IPS-15b (cell line): Measurements from ENCODE around the gene RASSF3.
A peak's percentile ranks its signal among the peaks of the same experiment; 100 is the strongest.

ENCODE experiments used
- H3K27me3 ChIP-seq: one replicate; pipeline ENCODE4 v1.6.1; 2013; ENCODE audit warnings: low read length; ENCODE audit not compliant: control insufficient read depth, insufficient read depth
- H3K36me3 ChIP-seq: one replicate; pipeline ENCODE4 v1.6.1; 2013; ENCODE audit warnings: low read length; ENCODE audit not compliant: control insufficient read depth, insufficient read depth
- H3K4me1 ChIP-seq: one replicate; pipeline ENCODE4 v1.6.1; 2013; ENCODE audit warnings: mild to moderate bottlenecking, low read length; ENCODE audit not compliant: control insufficient read depth, insufficient read depth
- H3K4me3 ChIP-seq: one replicate; pipeline ENCODE4 v1.5.1; 2013; ENCODE audit warnings: low read depth, low read length
- H3K9ac ChIP-seq: one replicate; pipeline ENCODE4 v1.6.1; 2013; ENCODE audit warnings: low read depth, mild to moderate bottlenecking, low read length
- H3K9me3 ChIP-seq: one replicate; pipeline ENCODE4 v1.6.1; 2013; ENCODE audit warnings: mild to moderate bottlenecking, low read length; ENCODE audit not compliant: control insufficient read depth, insufficient read depth

The RASSF3 gene

GRCh38 chr12:64610079-64610659 lies at the start of gene RASSF3:
Gene RASSF3 (plus strand): TSS chr12:64610495. CDS start chr12:64610633, 138 bp downstream.
- Histone ChIP-seq H3K27me3 (no peaks in the 10 kb centered on the region), H3K4me3 (peak within 1 kb of the TSS; percentile 88), H3K9ac (peak within 1 kb of the TSS; percentile 81), H3K9me3 (no peaks in the 10 kb centered on the region), H3K4me1 (no peaks in the 10 kb centered on the region), H3K36me3 (no peaks in the 10 kb centered on the region)

GRCh38 chr12:64561302-64562136 lies 48.8 kb upstream of the RASSF3 start:
- H3K9ac ChIP-seq: no peak overlapping the region

GRCh38 chr12:64566122-64566521 lies 44.2 kb upstream of the RASSF3 start:
- Histone ChIP-seq H3K9me3 (no peaks in the 10 kb centered on the region), H3K27me3 (no peaks in the 10 kb centered on the region), H3K4me1 (peaks cover 9% of the 10 kb centered on the region), H3K9ac (no peak overlapping the region), H3K36me3 (no peaks in the 10 kb centered on the region), H3K4me3 (no peak overlapping the region)

More at GRCh38 chr12:64561302-64562136, 48.8 kb upstream of the RASSF3 start:
- Histone ChIP-seq H3K36me3 (no peaks in the 10 kb centered on the region), H3K4me1 (peaks cover 3% of the 10 kb centered on the region), H3K9me3 (no peaks in the 10 kb centered on the region), H3K27me3 (no peaks in the 10 kb centered on the region), H3K4me3 (no peak overlapping the region)

- Histone ChIP-seq H3K36me3 (no peaks in the 10 kb centered on the region), H3K4me3 (no peak overlapping the region), H3K9me3 (no peaks in the 10 kb centered on the region), H3K27me3 (no peaks in the 10 kb centered on the region), H3K4me1 (peaks cover 9% of the 10 kb centered on the region), H3K9ac (no peak overlapping the region)
Measured at GRCh38 chr12:64566831-64567517, 43.3 kb upstream of the RASSF3 start.

GRCh38 chr12:64567570-64567969 lies 42.7 kb upstream of the RASSF3 start:
- H3K4me1 ChIP-seq: peaks cover 9% of the 10 kb centered on the region
- H3K4me3 ChIP-seq: no peak overlapping the region
- no peaks in the 10 kb centered on the region for H3K27me3 ChIP-seq
- no peak overlapping the region for H3K9ac ChIP-seq
- H3K9me3 ChIP-seq: no peaks in the 10 kb centered on the region
- no peaks in the 10 kb centered on the region for H3K36me3 ChIP-seq

- H3K9ac ChIP-seq: no peak overlapping the region
- no peaks in the 10 kb centered on the region for H3K27me3 ChIP-seq
- H3K4me3 ChIP-seq: no peak overlapping the region
- H3K4me1 ChIP-seq: peaks cover 9% of the 10 kb centered on the region
- H3K9me3 ChIP-seq: no peaks in the 10 kb centered on the region
- no peaks in the 10 kb centered on the region for H3K36me3 ChIP-seq
Measured at GRCh38 chr12:64568298-64568697, 42.0 kb upstream of the RASSF3 start.

- Histone ChIP-seq H3K9ac (no peak overlapping the region), H3K4me3 (no peak overlapping the region), H3K4me1 (peaks cover 9% of the 10 kb centered on the region), H3K27me3 (no peaks in the 10 kb centered on the region), H3K9me3 (peaks cover 7% of the 10 kb centered on the region), H3K36me3 (no peaks in the 10 kb centered on the region)
Measured at GRCh38 chr12:64569923-64570691, 40.2 kb upstream of the RASSF3 start.

- H3K4me1 ChIP-seq: peaks cover 7% of the 10 kb centered on the region
Measured at GRCh38 chr12:64571411-64571810, 38.9 kb upstream of the RASSF3 start.

GRCh38 chr12:64572241-64572640 lies 38.1 kb upstream of the RASSF3 start:
- H3K27me3 ChIP-seq: no peaks in the 10 kb centered on the region
- H3K9ac ChIP-seq: no peak overlapping the region
- H3K36me3 ChIP-seq: no peaks in the 10 kb centered on the region
- H3K4me1 ChIP-seq: no peaks in the 10 kb centered on the region
- H3K4me3 ChIP-seq: no peak overlapping the region
- peaks cover 7% of the 10 kb centered on the region for H3K9me3 ChIP-seq

More at GRCh38 chr12:64571411-64571810, 38.9 kb upstream of the RASSF3 start:
- no peak overlapping the region for H3K9ac ChIP-seq
- H3K4me3 ChIP-seq: no peak overlapping the region
- H3K36me3 ChIP-seq: no peaks in the 10 kb centered on the region
- H3K27me3 ChIP-seq: no peaks in the 10 kb centered on the region
- H3K9me3 ChIP-seq: peaks cover 7% of the 10 kb centered on the region

GRCh38 chr12:64574837-64575236 lies 35.5 kb upstream of the RASSF3 start:
- Histone ChIP-seq H3K4me3 (no peak overlapping the region), H3K36me3 (no peaks in the 10 kb centered on the region), H3K9me3 (peaks cover 7% of the 10 kb centered on the region), H3K4me1 (no peaks in the 10 kb centered on the region), H3K9ac (no peak overlapping the region), H3K27me3 (no peaks in the 10 kb centered on the region)

- no peaks in the 10 kb centered on the region for H3K4me1 ChIP-seq
- H3K9me3 ChIP-seq: peaks cover 7% of the 10 kb centered on the region
- no peaks in the 10 kb centered on the region for H3K27me3 ChIP-seq
- no peak overlapping the region for H3K4me3 ChIP-seq
- H3K36me3 ChIP-seq: no peaks in the 10 kb centered on the region
- H3K9ac ChIP-seq: no peak overlapping the region
Measured at GRCh38 chr12:64577046-64577445, 33.2 kb upstream of the RASSF3 start.
